Mesenchymal stem cell (in vitro differentiated cells and primary cell): ENCODE measurements around the gene LRRC8B.

Experiments used
- DNase-seq: peaks from one replicate; pipeline ENCODE4 v3.0.0-alpha.2; 2013
- H2AFZ ChIP-seq: one replicate; pipeline ENCODE4 v1.6.1; 2013; ENCODE audit warnings: low read depth, mild to moderate bottlenecking, control low read depth, inconsistent platforms, low read length, moderate library complexity
- H2AK5ac ChIP-seq: 2 replicates; pipeline ENCODE4 v1.6.1; 2013; ENCODE audit warnings: low read length, moderate library complexity, mild to moderate bottlenecking, inconsistent platforms; ENCODE audit not compliant: severe bottlenecking
- H2BK120ac ChIP-seq: one replicate; pipeline ENCODE4 v1.6.1; 2013; ENCODE audit warnings: low read depth, mild to moderate bottlenecking, inconsistent platforms, low read length, moderate library complexity
- H2BK12ac ChIP-seq, 2 experiments: one replicate each; pipeline ENCODE4 v1.6.1; 2013; ENCODE audit warnings: inconsistent platforms in 2 of 2, low read length in 2 of 2, mild to moderate bottlenecking in 2 of 2, moderate library complexity in 2 of 2, control low read depth in 1 of 2
- H2BK15ac ChIP-seq: one replicate; pipeline ENCODE4 v1.6.1; 2013; ENCODE audit warnings: mild to moderate bottlenecking, low read depth, inconsistent platforms; ENCODE audit not compliant: poor library complexity, severe bottlenecking
- H2BK5ac ChIP-seq: 2 replicates; pipeline ENCODE4 v1.6.1; 2013; ENCODE audit warnings: low read depth, mild to moderate bottlenecking, low read length, control low read depth, inconsistent platforms; ENCODE audit not compliant: poor library complexity, severe bottlenecking
- H3K14ac ChIP-seq, 2 experiments: one replicate each; pipeline ENCODE4 v1.6.1; 2013; ENCODE audit warnings: inconsistent platforms in 2 of 2, low read length in 2 of 2, control low read depth in 1 of 2, mild to moderate bottlenecking in 1 of 2, moderate library complexity in 1 of 2
- H3K18ac ChIP-seq, 2 experiments: one replicate each; pipeline ENCODE4 v1.6.1; 2013; ENCODE audit warnings: inconsistent platforms in 2 of 2, low read length in 2 of 2, control low read depth in 1 of 2, low read depth in 1 of 2, mild to moderate bottlenecking in 1 of 2
- H3K23ac ChIP-seq, 2 experiments: one replicate each; pipeline ENCODE4 v1.6.1; 2013; ENCODE audit warnings: inconsistent platforms in 2 of 2, low read length in 2 of 2, mild to moderate bottlenecking in 2 of 2, moderate library complexity in 2 of 2, control low read depth in 1 of 2
- H3K27ac ChIP-seq: 2 replicates; pipeline ENCODE4 v1.5.1; 2013; ENCODE audit warnings: mild to moderate bottlenecking, moderate library complexity, low read length, control low read depth, inconsistent platforms; ENCODE audit not compliant: poor library complexity, severe bottlenecking
- H3K27me3 ChIP-seq, 2 experiments: 2 replicates each; pipeline versions ENCODE4 v1.6.1 to v1.7.0; 2013; ENCODE audit warnings: low read length in 2 of 2, mild to moderate bottlenecking in 2 of 2, moderate library complexity in 2 of 2, control low read depth in 1 of 2, inconsistent platforms in 1 of 2; ENCODE audit not compliant: control insufficient read depth in 1 of 2, insufficient read depth in 1 of 2
- H3K36me3 ChIP-seq, 2 experiments: 2 replicates each; pipeline versions ENCODE4 v1.6.1 to v1.7.0; 2013; ENCODE audit warnings: low read length in 2 of 2, control low read depth in 1 of 2, inconsistent platforms in 1 of 2, low read depth in 1 of 2, mild to moderate bottlenecking in 1 of 2; ENCODE audit not compliant: insufficient read depth in 2 of 2, control insufficient read depth in 1 of 2
- H3K4ac ChIP-seq, 2 experiments: one replicate each; pipeline ENCODE4 v1.6.1; 2013; ENCODE audit warnings: inconsistent platforms in 2 of 2, low read length in 2 of 2, mild to moderate bottlenecking in 2 of 2, moderate library complexity in 2 of 2, control low read depth in 1 of 2, low read depth in 1 of 2
- H3K4me1 ChIP-seq: 2 replicates; pipeline ENCODE4 v1.6.1; 2013; ENCODE audit warnings: low read depth, low read length, control low read depth; ENCODE audit not compliant: control insufficient read depth, insufficient read depth
- H3K4me2 ChIP-seq: 2 replicates; pipeline ENCODE4 v1.6.1; 2013; ENCODE audit warnings: low read length, mild to moderate bottlenecking, inconsistent platforms; ENCODE audit not compliant: poor library complexity, severe bottlenecking
- H3K4me3 ChIP-seq, 2 experiments: 2 replicates each; pipeline versions ENCODE4 v1.5.1 to v1.7.0; 2013; ENCODE audit warnings: low read length in 2 of 2, mild to moderate bottlenecking in 2 of 2, control low read depth in 1 of 2, low read depth in 1 of 2; ENCODE audit not compliant: insufficient read depth in 1 of 2
- H3K79me1 ChIP-seq: replicated peaks from 2 replicates; pipeline ENCODE4 v1.6.1; 2013; ENCODE audit warnings: mild to moderate bottlenecking, control low read depth, low read length, inconsistent platforms; ENCODE audit not compliant: poor library complexity, severe bottlenecking
- H3K9ac ChIP-seq: 2 replicates; pipeline ENCODE4 v1.7.0; 2013; ENCODE audit warnings: mild to moderate bottlenecking, low read length, moderate library complexity
- H3K9me3 ChIP-seq: 2 replicates; pipeline ENCODE4 v1.7.0; 2013; ENCODE audit warnings: mild to moderate bottlenecking, low read length; ENCODE audit not compliant: control insufficient read depth
- H4K8ac ChIP-seq: one replicate; pipeline ENCODE4 v1.6.1; 2013; ENCODE audit warnings: inconsistent platforms, mild to moderate bottlenecking, low read length, moderate library complexity
- H4K91ac ChIP-seq: one replicate; pipeline ENCODE4 v1.6.1; 2013; ENCODE audit warnings: mild to moderate bottlenecking, low read length, inconsistent platforms
- WGBS: methylation state at CpG from one replicate; pipeline ENCODE4 v1.1.7; 2013; ENCODE audit warnings: mixed read lengths; 5-methylcytosine and 5-hydroxymethylcytosine counted together

The LRRC8B gene

GRCh38 chr1:89532866-89533265 lies 8.2 kb downstream of the LRRC8B start:
- no peak overlapping the region for H3K4me3 ChIP-seq
- no peak overlapping the region for H2BK5ac ChIP-seq
- no CpG with 5 or more reads among the region's 1 CpG for WGBS

DNA sequence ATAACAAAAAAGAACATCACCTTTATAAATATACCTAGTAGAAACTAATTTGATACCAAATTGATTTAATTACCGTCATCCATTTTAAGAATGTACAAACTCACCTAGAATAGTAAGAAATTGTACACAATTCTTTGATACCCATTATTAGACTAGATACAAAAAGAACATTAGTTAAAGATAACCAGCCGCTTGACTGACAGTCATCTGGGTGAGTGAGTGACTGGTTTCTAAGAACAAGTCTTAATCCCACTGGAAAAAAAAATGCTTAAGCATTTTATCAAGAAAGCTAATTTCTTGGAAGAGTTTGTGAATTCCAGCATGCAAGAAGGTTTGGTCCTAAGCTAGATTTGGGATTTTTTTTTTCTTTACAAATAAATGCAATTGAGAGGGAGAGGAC lies 10.9 kb downstream of the LRRC8B start:
- no peak overlapping the region for H4K8ac ChIP-seq

More at GRCh38 chr1:89532866-89533265, 8.2 kb downstream of the LRRC8B start:
- H3K79me1 ChIP-seq: peaks cover 8% of the 10 kb centered on the region
- no peak overlapping the region for H3K4me2 ChIP-seq
- no peaks in the 10 kb centered on the region for H3K27me3 ChIP-seq
- no peak overlapping the region for H4K8ac ChIP-seq
- H3K14ac ChIP-seq: no peak overlapping the region
- no peak overlapping the region for H3K18ac ChIP-seq
- no peaks in the 10 kb centered on the region for H3K36me3 ChIP-seq
- H4K91ac ChIP-seq: no peak overlapping the region
- H2BK12ac ChIP-seq: no peak overlapping the region
- no peaks in the 10 kb centered on the region for H3K9me3 ChIP-seq
- no peak for DNase-seq
- no peak overlapping the region for H2AFZ ChIP-seq
- H3K9ac ChIP-seq: no peak overlapping the region
- H2BK15ac ChIP-seq: no peak overlapping the region
- no peak overlapping the region for H3K4ac ChIP-seq
- H2BK120ac ChIP-seq: no peak overlapping the region
- H3K23ac ChIP-seq: no peak overlapping the region
- H3K4me1 ChIP-seq: no peaks in the 10 kb centered on the region
- no peak overlapping the region for H3K27ac ChIP-seq
- H2AK5ac ChIP-seq: no peak overlapping the region

GRCh38 chr1:89536555-89537341 lies 12.1 kb downstream of the LRRC8B start:
- H2AFZ ChIP-seq: no peak overlapping the region
- no peak overlapping the region for H2BK15ac ChIP-seq
- H4K8ac ChIP-seq: no peak overlapping the region
- WGBS: 98% methylated on average over 4 of the region's 5 CpGs
- no peak overlapping the region for H3K23ac ChIP-seq
- peaks cover 7% of the 10 kb centered on the region for H3K79me1 ChIP-seq
- no peaks in the 10 kb centered on the region for H3K27me3 ChIP-seq
- no peak overlapping the region for H3K4me2 ChIP-seq
- no peak overlapping the region for H3K18ac ChIP-seq
- H3K27ac ChIP-seq: no peak overlapping the region
- no peak for DNase-seq
- H2BK5ac ChIP-seq: no peak overlapping the region
- no peak overlapping the region for H4K91ac ChIP-seq
- no peak overlapping the region for H2BK120ac ChIP-seq
- H2BK12ac ChIP-seq: no peak overlapping the region
- no peak overlapping the region for H3K4ac ChIP-seq
- H3K4me3 ChIP-seq: no peak overlapping the region
- H3K4me1 ChIP-seq: no peaks in the 10 kb centered on the region
- H3K36me3 ChIP-seq: no peaks in the 10 kb centered on the region
- no peak overlapping the region for H2AK5ac ChIP-seq
- no peak overlapping the region for H3K14ac ChIP-seq
- no peaks in the 10 kb centered on the region for H3K9me3 ChIP-seq
- H3K9ac ChIP-seq: no peak overlapping the region

More for the DNA sequence above, 10.9 kb downstream of the LRRC8B start:
- Histone ChIP-seq H3K14ac (no peak overlapping the region), H2BK120ac (no peak overlapping the region), H2BK15ac (no peak overlapping the region), H3K4ac (no peak overlapping the region), H2AFZ (no peak overlapping the region), H3K9ac (no peak overlapping the region), H2AK5ac (no peak overlapping the region), H3K79me1 (peaks cover 7% of the 10 kb centered on the region), H3K36me3 (no peaks in the 10 kb centered on the region), H2BK5ac (no peak overlapping the region), H3K9me3 (no peaks in the 10 kb centered on the region), H3K27ac (no peak overlapping the region), H4K91ac (no peak overlapping the region), H3K4me1 (no peaks in the 10 kb centered on the region), H3K4me2 (no peak overlapping the region), H3K4me3 (no peak overlapping the region), H3K27me3 (no peaks in the 10 kb centered on the region), H3K18ac (no peak overlapping the region), H3K23ac (no peak overlapping the region), H2BK12ac (no peak overlapping the region)
- 86% methylated on average over 1 of the region's 2 CpGs for WGBS
- no peak for DNase-seq

GRCh38 chr1:89538361-89538760 lies 13.7 kb downstream of the LRRC8B start:
- H3K4me1 ChIP-seq: no peaks in the 10 kb centered on the region
- no peak overlapping the region for H2BK15ac ChIP-seq
- H3K4ac ChIP-seq: no peak overlapping the region
- no peak overlapping the region for H3K4me3 ChIP-seq
- no peak for DNase-seq
- H2AFZ ChIP-seq: no peak overlapping the region
- no peaks in the 10 kb centered on the region for H3K36me3 ChIP-seq
- no peak overlapping the region for H2BK12ac ChIP-seq
- H2BK5ac ChIP-seq: no peak overlapping the region
- no peak overlapping the region for H4K8ac ChIP-seq
- no CpG with 5 or more reads among the region's 2 CpGs for WGBS
- no peak overlapping the region for H3K4me2 ChIP-seq
- H4K91ac ChIP-seq: no peak overlapping the region
- no peak overlapping the region for H3K14ac ChIP-seq
- no peak overlapping the region for H3K23ac ChIP-seq
- H2BK120ac ChIP-seq: no peak overlapping the region
- no peaks in the 10 kb centered on the region for H3K9me3 ChIP-seq
- no peak overlapping the region for H3K9ac ChIP-seq
- no peak overlapping the region for H3K18ac ChIP-seq
- no peak overlapping the region for H2AK5ac ChIP-seq
- H3K79me1 ChIP-seq: peaks cover 7% of the 10 kb centered on the region
- H3K27me3 ChIP-seq: no peaks in the 10 kb centered on the region
- H3K27ac ChIP-seq: no peak overlapping the region
